GM23248 (cell line): ENCODE data around the gene CXCL5. TPM values are rescaled to one million over a fixed set of nuclear protein-coding genes. Genes with fewer than 3 reads are reported as not detected.
A peak's percentile ranks its signal among the peaks of the same experiment; 100 is the strongest.

ENCODE experiments used
- DNase-seq: peaks from one replicate; pipeline ENCODE4 v3.0.0-alpha.2; 2015
- H2AFZ ChIP-seq: fragments of 200-600 bp; sonication (generic); 2 replicates; pipeline ENCODE4 v1.6.1; 2016; ENCODE audit warnings: antibody characterized with exemption
- H3F3A ChIP-seq: fragments of 200-600 bp; sonication (generic); 2 replicates; pipeline ENCODE4 v1.6.1; 2016; ENCODE audit warnings: mild to moderate bottlenecking, antibody characterized with exemption, mixed run types; ENCODE audit not compliant: insufficient read depth
- H3K27ac ChIP-seq: fragments of 200-600 bp; sonication (generic); 2 replicates; pipeline ENCODE4 v1.5.1; 2016; ENCODE audit warnings: mild to moderate bottlenecking
- H3K27me3 ChIP-seq: fragments of 200-600 bp; sonication (generic); replicated peaks from 2 replicates; pipeline ENCODE4 v1.6.1; 2016; ENCODE audit warnings: mild to moderate bottlenecking; ENCODE audit not compliant: insufficient read depth
- H3K36me3 ChIP-seq: fragments of 200-600 bp; sonication (generic); 2 replicates; pipeline ENCODE4 v1.6.1; 2016; ENCODE audit warnings: low read depth, mild to moderate bottlenecking
- H3K4me1 ChIP-seq: fragments of 200-600 bp; sonication (generic); 2 replicates; pipeline ENCODE4 v1.6.1; 2016; ENCODE audit warnings: mild to moderate bottlenecking; ENCODE audit not compliant: insufficient read depth
- H3K4me2 ChIP-seq: fragments of 200-600 bp; sonication (generic); one replicate; pipeline ENCODE4 v1.6.1; 2016; ENCODE audit warnings: mild to moderate bottlenecking; ENCODE audit not compliant: unreplicated experiment
- H3K4me3 ChIP-seq: fragments of 200-600 bp; sonication (generic); 2 replicates; pipeline ENCODE4 v1.5.1; 2016; ENCODE audit warnings: mild to moderate bottlenecking
- H3K79me2 ChIP-seq: fragments of 200-600 bp; sonication (generic); 2 replicates; pipeline ENCODE4 v1.6.1; 2016; ENCODE audit warnings: mild to moderate bottlenecking; ENCODE audit not compliant: insufficient read depth
- H3K9ac ChIP-seq: fragments of 200-600 bp; sonication (generic); 2 replicates; pipeline ENCODE4 v1.6.1; 2016; ENCODE audit warnings: mild to moderate bottlenecking
- H3K9me2 ChIP-seq: fragments of 200-600 bp; sonication (generic); 2 replicates; pipeline ENCODE4 v1.6.1; 2016; ENCODE audit warnings: mixed run types, mild to moderate bottlenecking, moderate library complexity; ENCODE audit not compliant: insufficient read depth
- H3K9me3 ChIP-seq: fragments of 200-600 bp; sonication (generic); one replicate; pipeline ENCODE4 v1.6.1; 2017; ENCODE audit warnings: low read depth
- H4K20me1 ChIP-seq: fragments of 200-600 bp; sonication (generic); 2 replicates; pipeline ENCODE4 v1.6.0; 2016; ENCODE audit not compliant: insufficient read depth
- EZH2 ChIP-seq: fragments of 200-600 bp; sonication (generic); IDR thresholded peaks from 2 replicates; pipeline ENCODE4 v1.6.1; 2018; ENCODE audit warnings: antibody characterized with exemption, mild to moderate bottlenecking; ENCODE audit not compliant: insufficient read depth, poor library complexity, severe bottlenecking
- EZH2phosphoT487 ChIP-seq: fragments of 200-600 bp; sonication (generic); IDR thresholded peaks from 2 replicates; pipeline ENCODE4 v1.6.1; 2018; ENCODE audit warnings: antibody characterized with exemption, moderate library complexity, mild to moderate bottlenecking, low read depth; ENCODE audit not compliant: insufficient read depth
- WGBS, 2 experiments: methylation state at CpG; one replicate each; pipeline ENCODE4 v1.1.6; 2015 to 2017; ENCODE audit warnings: low lambda C conversion rate in 2 of 2, low coverage in 1 of 2; ENCODE audit errors: missing lambda C conversion rate in 2 of 2; 5-methylcytosine and 5-hydroxymethylcytosine counted together
- in situ Hi-C: fragments of 300-500 bp; cut with MboI; formaldehyde crosslinking; loops from 2 replicates; pipeline ENCODE4 v1.15.0; 2020
- polyA plus RNA-seq: library from polyadenylated mRNA; unstranded; fragments of >200 nt; fragmentation: Nextera tagmentation; extraction: Ambion mirVana; gene quantifications from 2 replicates; pipeline ENCODE4 v1.2.1, GENCODE V29; 2016
- total RNA-seq: library from RNA; depleted of rRNA; stranded (reverse); fragments of >200 nt; shearing (Covaris generic); gene quantifications from 2 replicates; pipeline ENCODE4 v1.2.3, GENCODE V29; 2014

The CXCL5 gene
- total and polyA plus RNA-seq, 2 experiments from 2014 or later: not detected

- Histone ChIP-seq H3K4me3 (no peak overlapping the region), H3K79me2 (no peaks in the 10 kb centered on the region), H3K4me2 (no peak overlapping the region), H3K9ac (no peak overlapping the region), H3K27ac (no peak overlapping the region), H2AFZ (no peak overlapping the region), H3K9me2 (no peaks in the 10 kb centered on the region), H3F3A (peaks cover 17% of the 10 kb centered on the region; the same call in 1 of the 2 replicates), H3K27me3 (no peaks in the 10 kb centered on the region), H3K36me3 (no peaks in the 10 kb centered on the region), H3K4me1 (peaks cover 18% of the 10 kb centered on the region), H4K20me1 (no peaks in the 10 kb centered on the region), H3K9me3 (no peaks in the 10 kb centered on the region)
- TF ChIP-seq EZH2 (no peak), EZH2phosphoT487 (no peak)
- DNase-seq: peak; percentile 39
- in situ Hi-C loops: no loop called here
Measured at GRCh38 chr4:74032064-74032463, 33.6 kb upstream of the CXCL5 start.

GRCh38 chr4:74031576-74031975, 33.1 kb upstream of the CXCL5 start:
- Histone ChIP-seq H3K4me1 (peaks cover 18% of the 10 kb centered on the region), H2AFZ (no peak overlapping the region), H3K79me2 (no peaks in the 10 kb centered on the region), H3K27me3 (no peaks in the 10 kb centered on the region), H3K4me2 (no peak overlapping the region), H3K9me2 (no peaks in the 10 kb centered on the region), H3K27ac (no peak overlapping the region), H3K36me3 (no peaks in the 10 kb centered on the region), H3K4me3 (no peak overlapping the region), H4K20me1 (no peaks in the 10 kb centered on the region), H3F3A (peaks cover 17% of the 10 kb centered on the region; the same call in 1 of the 2 replicates), H3K9me3 (no peaks in the 10 kb centered on the region), H3K9ac (no peak overlapping the region)
- DNase-seq: no peak
- in situ Hi-C loops: no loop called here
- TF ChIP-seq EZH2phosphoT487 (no peak), EZH2 (no peak)

GRCh38 chr4:74030285-74030684, 31.8 kb upstream of the CXCL5 start:
- in situ Hi-C loops: no loop called here
- no peak for TF ChIP-seq EZH2phosphoT487
- TF ChIP-seq EZH2: no peak

GRCh38 chr4:74028504-74028903, 30.0 kb upstream of the CXCL5 start:
- TF ChIP-seq EZH2 (no peak), EZH2phosphoT487 (no peak)
- no peaks in the 10 kb centered on the region for H3K36me3 ChIP-seq
- H3K4me2 ChIP-seq: no peak overlapping the region
- peaks cover 10% of the 10 kb centered on the region; the same call in 1 of the 2 replicates for H3F3A ChIP-seq
- DNase-seq: no peak
- H3K27ac ChIP-seq: no peak overlapping the region
- H4K20me1 ChIP-seq: no peaks in the 10 kb centered on the region
- H2AFZ ChIP-seq: no peak overlapping the region
- no peaks in the 10 kb centered on the region for H3K9me2 ChIP-seq
- no peak overlapping the region for H3K4me3 ChIP-seq
- 38 to 57% methylated on average over 1 of the region's 1 CpG for WGBS, 2 experiments
- H3K9ac ChIP-seq: no peak overlapping the region
- no peaks in the 10 kb centered on the region for H3K27me3 ChIP-seq
- H3K79me2 ChIP-seq: no peaks in the 10 kb centered on the region
- in situ Hi-C loops: no loop called here
- no peaks in the 10 kb centered on the region for H3K9me3 ChIP-seq
- peaks cover 11% of the 10 kb centered on the region for H3K4me1 ChIP-seq

More at GRCh38 chr4:74030285-74030684, 31.8 kb upstream of the CXCL5 start:
- Histone ChIP-seq H3K36me3 (no peaks in the 10 kb centered on the region), H3K9ac (no peak overlapping the region), H3K79me2 (no peaks in the 10 kb centered on the region), H3K9me3 (no peaks in the 10 kb centered on the region), H3K4me2 (no peak overlapping the region), H3K27me3 (no peaks in the 10 kb centered on the region), H3K9me2 (no peaks in the 10 kb centered on the region), H2AFZ (no peak overlapping the region), H4K20me1 (no peaks in the 10 kb centered on the region), H3K4me1 (peaks cover 18% of the 10 kb centered on the region), H3K27ac (no peak overlapping the region), H3K4me3 (no peak overlapping the region), H3F3A (peaks cover 17% of the 10 kb centered on the region; the same call in 1 of the 2 replicates)
- DNase-seq: no peak

GRCh38 chr4:74023709-74024108, 25.2 kb upstream of the CXCL5 start:
- DNase-seq: no peak
- H3K4me3 ChIP-seq: no peak overlapping the region
- no peaks in the 10 kb centered on the region for H3F3A ChIP-seq
- no peak overlapping the region for H3K4me2 ChIP-seq
- no peak overlapping the region for H2AFZ ChIP-seq
- H3K79me2 ChIP-seq: no peaks in the 10 kb centered on the region
- H3K4me1 ChIP-seq: no peaks in the 10 kb centered on the region
- in situ Hi-C loops: no loop called here
- WGBS, 2 experiments: 49 to 54% methylated on average over 2 of the region's 2 CpGs
- H3K27ac ChIP-seq: no peak overlapping the region
- H4K20me1 ChIP-seq: no peaks in the 10 kb centered on the region
- no peak overlapping the region for H3K9ac ChIP-seq
- H3K27me3 ChIP-seq: no peaks in the 10 kb centered on the region
- TF ChIP-seq EZH2: no peak
- TF ChIP-seq EZH2phosphoT487: no peak
- no peaks in the 10 kb centered on the region for H3K36me3 ChIP-seq
- no peaks in the 10 kb centered on the region for H3K9me3 ChIP-seq
- no peaks in the 10 kb centered on the region for H3K9me2 ChIP-seq
